HG03108 (cell line): ENCODE data around the gene PCCA.

Experiments
- ATAC-seq: cut with Tn5 transposase; IDR thresholded peaks from one replicate; pipeline ENCODE4 v1.9.1; 2021; ENCODE audit warnings: moderate library complexity; ENCODE audit not compliant: unreplicated experiment

Gene PCCA

GRCh38 chr13:100395698-100396373 lies 306.9 kb downstream of the PCCA start:
- ATAC-seq, result no peak

- no peak for ATAC-seq
Measured at GRCh38 chr13:100396776-100397175, 307.9 kb downstream of the PCCA start.

GRCh38 chr13:100397627-100398026 lies 308.7 kb downstream of the PCCA start:
- ATAC-seq, result no peak

GRCh38 chr13:100398360-100398759 lies 309.5 kb downstream of the PCCA start:
- ATAC-seq, result no peak

- no peak for ATAC-seq
Measured at GRCh38 chr13:100399455-100399854, 310.6 kb downstream of the PCCA start.

GRCh38 chr13:100403675-100404074 lies 314.8 kb downstream of the PCCA start:
- ATAC-seq, result no peak

- no peak for ATAC-seq
Measured at GRCh38 chr13:100409132-100409531, 320.2 kb downstream of the PCCA start.

- ATAC-seq, result no peak
Measured at GRCh38 chr13:100423375-100423774, 334.5 kb downstream of the PCCA start.

- no peak for ATAC-seq
Measured at GRCh38 chr13:100428986-100429385, 340.1 kb downstream of the PCCA start.

GRCh38 chr13:100432611-100433010 lies 343.7 kb downstream of the PCCA start:
- ATAC-seq, result no peak

GRCh38 chr13:100433475-100433874 lies 344.6 kb downstream of the PCCA start:
- no peak for ATAC-seq

GRCh38 chr13:100434010-100434763 lies 345.3 kb downstream of the PCCA start:
- ATAC-seq, result peak; percentile 92

GRCh38 chr13:100436099-100436498 lies 347.2 kb downstream of the PCCA start:
- no peak for ATAC-seq

- no peak for ATAC-seq
Measured at GRCh38 chr13:100438059-100438788, 349.3 kb downstream of the PCCA start.

- ATAC-seq, result no peak
Measured at GRCh38 chr13:100439247-100439970, 350.5 kb downstream of the PCCA start.

GRCh38 chr13:100440751-100441425 lies 352.0 kb downstream of the PCCA start:
- no peak for ATAC-seq

GRCh38 chr13:100442095-100442832 lies 353.4 kb downstream of the PCCA start:
- ATAC-seq, result no peak

GRCh38 chr13:100443278-100443997 lies 354.5 kb downstream of the PCCA start:
- ATAC-seq, result no peak

GRCh38 chr13:100443998-100444328 lies 355.1 kb downstream of the PCCA start:
- ATAC-seq, result no peak
